ENCODE measurements around the gene HOXC13.
A peak's percentile ranks its signal among the peaks of the same experiment; 100 is the strongest.

GRCh38 chr12:53968214-53969127 is 29.8 kb downstream of the HOXC13 start:
- TF ChIP-seq CTCF (conservative IDR thresholded peaks at IDR 0.05; ENCODE audit: low read depth in 2 of 2), result no peak
- TF ChIP-seq REST (IDR thresholded peaks at IDR 0.05; ENCODE audit: unreplicated experiment), result no peak
- TF ChIP-seq EZH2phosphoT487 (IDR thresholded peaks at IDR 0.05; ENCODE audit: unreplicated experiment), result peak; percentile 44
- TF ChIP-seq EZH2 (IDR thresholded peaks at IDR 0.05; ENCODE audit: low read depth, unreplicated experiment), result peak; percentile 92
- TF ChIP-seq ZNF331 (CRISPR knock-in tag; IDR thresholded peaks at IDR 0.05; ENCODE audit: low read depth), result no peak
- no peak for TF ChIP-seq POLR2AphosphoS5 (IDR thresholded peaks at IDR 0.05; ENCODE audit: low read depth)
- no peak for TF ChIP-seq ETS1 (IDR thresholded peaks at IDR 0.05)
- TF ChIP-seq ZNF114 (CRISPR knock-in tag; IDR thresholded peaks at IDR 0.05), result no peak
- no peak for TF ChIP-seq ZNF462 (CRISPR knock-in tag; IDR thresholded peaks at IDR 0.05)
- TF ChIP-seq STAT1 (IDR thresholded peaks at IDR 0.05; ENCODE audit: unreplicated experiment), result no peak
- no peak for TF ChIP-seq JUNB (IDR thresholded peaks at IDR 0.05; ENCODE audit: unreplicated experiment)

All from GM23338 (cell line).